ENCODE measurements around the gene SLC46A3. TPM values are rescaled to one million over a fixed set of nuclear protein-coding genes. Genes with fewer than 3 reads are reported as not detected.

Gene SLC46A3
- total and polyA plus RNA-seq, 2 of the 13 experiments (the other 11 are each of a cell fraction or from before 2014, with no cell fraction given), result not detected

GRCh38 chr13:28658796-28659620 is 59.8 kb downstream of the SLC46A3 start, which contains the start of gene POMP (continued):
- TF ChIP-seq SNAPC4 (CRISPR knock-in tag; IDR thresholded peaks at IDR 0.05) (no peak), E2F1 (CRISPR knock-in tag; IDR thresholded peaks at IDR 0.05) (no peak; the same call in 1 of the 2 replicates), ZNF713 (CRISPR knock-in tag; IDR thresholded peaks at IDR 0.05) (no peak), ZNF878 (CRISPR knock-in tag; IDR thresholded peaks at IDR 0.05) (0 out of 2 replicates have a peak, but pooled peaks have one; percentile 31), ZSCAN9 (CRISPR knock-in tag; IDR thresholded peaks at IDR 0.05; ENCODE audit: borderline replicate concordance) (0 out of 2 replicates have a peak, but pooled peaks have one; percentile 22), RBAK (CRISPR knock-in tag; IDR thresholded peaks at IDR 0.05) (no peak), HNF4A (CRISPR knock-in tag; IDR thresholded peaks at IDR 0.05) (peak; percentile 46), ZNF280B (CRISPR knock-in tag; IDR thresholded peaks at IDR 0.05; ENCODE audit: borderline replicate concordance) (0 out of 2 replicates have a peak, but pooled peaks have one; percentile 65), NFYB (CRISPR knock-in tag; IDR thresholded peaks at IDR 0.05) (no peak), ZNF549 (CRISPR knock-in tag; IDR thresholded peaks at IDR 0.05) (no peak), AKNA (CRISPR knock-in tag; IDR thresholded peaks at IDR 0.05; ENCODE audit: borderline replicate concordance) (no peak), ZNF276 (CRISPR knock-in tag; IDR thresholded peaks at IDR 0.05; ENCODE audit: low read depth) (0 out of 2 replicates have a peak, but pooled peaks have one; percentile 47), ZNF441 (CRISPR knock-in tag; IDR thresholded peaks at IDR 0.05; ENCODE audit: borderline replicate concordance) (no peak)
